ENCODE measurements around the gene HDAC4. TPM values are rescaled to one million over a fixed set of nuclear protein-coding genes. Genes with fewer than 3 reads are reported as not detected.

Gene HDAC4
- total RNA-seq, 1 experiment from 2014 or later: 32.0 TPM

DNA sequence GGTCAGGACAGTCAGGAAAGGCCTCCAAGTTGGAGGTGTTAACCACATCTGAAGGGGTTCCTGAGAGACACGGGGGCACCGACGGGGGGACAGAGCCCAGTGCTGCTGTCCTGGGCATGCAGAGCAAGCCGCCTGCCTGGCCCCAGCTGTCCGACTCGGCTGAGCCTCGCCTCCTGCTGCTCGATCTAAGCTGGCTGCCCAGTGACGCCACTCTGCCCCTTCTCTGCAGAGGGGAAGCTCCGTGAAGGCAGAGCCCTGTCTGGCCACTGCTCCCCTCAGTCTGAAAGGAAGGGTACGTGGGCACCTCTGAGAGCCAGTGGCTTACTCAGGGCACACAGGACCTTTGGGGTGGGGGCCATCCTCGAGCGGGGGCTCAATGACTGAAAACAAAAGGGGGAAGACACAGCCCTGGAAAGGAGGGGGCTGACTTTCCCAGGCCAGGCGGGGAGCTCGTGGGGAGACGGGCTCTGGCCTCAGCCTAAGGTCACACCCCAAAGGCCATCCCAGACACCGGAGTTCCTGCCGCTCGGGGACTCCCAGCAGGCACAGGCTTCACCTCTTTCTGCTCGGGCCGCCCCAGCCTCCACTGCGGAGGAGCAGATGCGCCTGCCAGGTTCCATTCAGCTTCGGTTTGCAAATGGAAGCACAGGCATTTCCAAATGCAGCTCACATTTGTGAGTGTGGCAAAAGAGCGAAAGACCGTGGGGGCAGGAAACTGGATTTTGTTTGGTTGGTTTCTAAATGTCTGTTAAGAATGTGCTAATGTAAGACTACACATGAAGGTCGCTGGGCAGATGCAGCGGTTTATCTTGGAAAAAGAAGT, 136.9 kb downstream of the HDAC4 start:
- Mint-ChIP-seq H3K4me3 (peak overlapping the region in 1 of 2 experiments; percentile 20; a peak in 1 of 5 replicates), H3K4me1 (peaks cover 38 to 46% of the 10 kb centered on the region in 2 experiments), H3K27ac (peak overlapping the region; percentile 40 to 79 (median 44); a peak in 3 of 7 replicates), H3K36me3 (ENCODE audit: insufficient read depth in 1 of 3, low read depth in 3 of 3) (peaks cover 0 to under 1% (median 0%) of the 10 kb centered on the region in 3 experiments; a peak in 4 of 7 replicates), H3K9me3 (peaks cover 0 to 1% of the 10 kb centered on the region in 2 experiments; a peak in 2 of 5 replicates), H3K27me3 (ENCODE audit: low read depth) (no peaks in the 10 kb centered on the region)
- H3K18ac ChIP-seq (ENCODE audit: insufficient read length, low read depth, low read length): peak overlapping the region; percentile 27
- H3K23me2 ChIP-seq (ENCODE audit: insufficient read length, low read depth, low read length, poor library complexity, severe bottlenecking): no peaks in the 10 kb centered on the region
- peaks cover 15% of the 10 kb centered on the region for H3K79me1 ChIP-seq (ENCODE audit: insufficient read depth, low read depth, low read length, poor library complexity, severe bottlenecking)
- H2BK120ac ChIP-seq (ENCODE audit: low read depth, low read length, poor library complexity, severe bottlenecking): no peak overlapping the region
- no peak overlapping the region for H2BK12ac ChIP-seq (ENCODE audit: insufficient read length, low read depth, low read length)
- H3K4me2 ChIP-seq (ENCODE audit: insufficient read depth, insufficient read length, low read length): no peak overlapping the region
- H3K14ac ChIP-seq (ENCODE audit: insufficient read depth, low read length): peak overlapping the region; percentile 39; the same call in 1 of the 2 replicates
- no peak overlapping the region for H4K91ac ChIP-seq (ENCODE audit: insufficient read length, low read depth, low read length)
- H3K56ac ChIP-seq (ENCODE audit: insufficient read length, low read depth, low read length): no peak overlapping the region
- no peak overlapping the region for H2AK5ac ChIP-seq (ENCODE audit: insufficient read length, low read length)
- no peaks in the 10 kb centered on the region for H4K20me1 ChIP-seq (ENCODE audit: control insufficient read depth, insufficient read depth, insufficient read length)
- no peak for TF ChIP-seq CTCF (conservative IDR thresholded peaks at IDR 0.05)
- no peak overlapping the region for H2BK5ac ChIP-seq (ENCODE audit: insufficient read length, low read length)
- H3K27me3 ChIP-seq (ENCODE audit: insufficient read depth, low read length): no peaks in the 10 kb centered on the region; the same call in 1 of the 2 replicates
- H3K4me1 ChIP-seq (ENCODE audit: insufficient read depth, low read length): peaks cover 6% of the 10 kb centered on the region; the same call in 1 of the 2 replicates
- H4K8ac ChIP-seq (replicated peaks; ENCODE audit: insufficient read length, low read depth, low read length): no peak overlapping the region
- no peak overlapping the region for H3K9ac ChIP-seq (ENCODE audit: extremely low read depth, insufficient read length, low read length)
- WGBS (ENCODE audit: extremely low coverage, insufficient read length, low lambda C conversion rate): no CpG with 5 or more reads among the region's 28 CpGs
- no peak overlapping the region for H3K4ac ChIP-seq (ENCODE audit: low read depth, low read length)
- H3T11ph ChIP-seq (ENCODE audit: low read length): no peak overlapping the region
- no peak overlapping the region for H4K5ac ChIP-seq (ENCODE audit: insufficient read length, low read depth, low read length)
- H3K9me3 ChIP-seq (ENCODE audit: control insufficient read depth, low read depth, low read length): no peaks in the 10 kb centered on the region
- H2BK15ac ChIP-seq (ENCODE audit: low read depth, low read length): no peak overlapping the region
- H3K79me2 ChIP-seq (ENCODE audit: insufficient read depth, low read length): peaks cover 13% of the 10 kb centered on the region; the same call in 1 of the 2 replicates
- no peak overlapping the region for H3K27ac ChIP-seq (ENCODE audit: insufficient read length, low read depth, low read length)
- peak; percentile 22 for DNase-seq
- no peak overlapping the region for H2AFZ ChIP-seq (ENCODE audit: low read length)
- H2BK20ac ChIP-seq (ENCODE audit: low read depth, low read length, poor library complexity, severe bottlenecking): no peak overlapping the region
- H3K23ac ChIP-seq (ENCODE audit: insufficient read length, low read depth, low read length): no peak overlapping the region
